IPS-15b (cell line): ENCODE data around the gene BMP8B.
"Not testable (repeated sequence)": the region's sequence is repeated elsewhere in the genome, so short reads cannot be mapped to it uniquely, and the experiment has no call there.

Experiments
- H3K27me3 ChIP-seq: one replicate; pipeline ENCODE4 v1.6.1; 2013; ENCODE audit warnings: low read length; ENCODE audit not compliant: control insufficient read depth, insufficient read depth
- H3K36me3 ChIP-seq: one replicate; pipeline ENCODE4 v1.6.1; 2013; ENCODE audit warnings: low read length; ENCODE audit not compliant: control insufficient read depth, insufficient read depth
- H3K4me1 ChIP-seq: one replicate; pipeline ENCODE4 v1.6.1; 2013; ENCODE audit warnings: mild to moderate bottlenecking, low read length; ENCODE audit not compliant: control insufficient read depth, insufficient read depth
- H3K4me3 ChIP-seq: one replicate; pipeline ENCODE4 v1.5.1; 2013; ENCODE audit warnings: low read depth, low read length
- H3K9ac ChIP-seq: one replicate; pipeline ENCODE4 v1.6.1; 2013; ENCODE audit warnings: low read depth, mild to moderate bottlenecking, low read length
- H3K9me3 ChIP-seq: one replicate; pipeline ENCODE4 v1.6.1; 2013; ENCODE audit warnings: mild to moderate bottlenecking, low read length; ENCODE audit not compliant: control insufficient read depth, insufficient read depth

Gene BMP8B

DNA sequence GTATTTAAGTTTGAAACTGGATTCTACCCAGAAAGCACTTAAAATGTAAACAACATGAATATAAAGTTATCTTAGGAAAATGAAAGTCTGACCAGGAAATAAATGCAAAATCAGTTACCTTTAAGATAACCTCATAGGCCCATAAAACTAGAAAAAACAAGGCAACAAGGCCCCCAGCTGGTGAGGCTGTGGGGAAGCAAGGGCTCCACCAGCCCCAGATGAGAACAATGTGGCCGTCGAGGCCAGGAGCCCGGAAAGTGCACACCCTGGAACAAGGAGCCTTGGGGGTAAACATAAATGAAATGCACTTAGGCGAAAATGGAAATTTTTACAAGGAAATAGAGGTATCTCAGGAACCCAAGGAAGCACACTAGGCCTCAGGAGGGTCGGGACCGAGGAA, 37.9 kb upstream of the BMP8B start:
- Histone ChIP-seq H3K27me3 (no peaks in the 10 kb centered on the region), H3K36me3 (no peaks in the 10 kb centered on the region), H3K4me1 (no peaks in the 10 kb centered on the region), H3K9ac (no peak overlapping the region), H3K9me3 (no peaks in the 10 kb centered on the region), H3K4me3 (no peak overlapping the region)

- no peaks in the 10 kb centered on the region for H3K36me3 ChIP-seq
- H3K4me3 ChIP-seq, result no peak overlapping the region
- H3K4me1 ChIP-seq, result no peaks in the 10 kb centered on the region
- no peaks in the 10 kb centered on the region for H3K27me3 ChIP-seq
- H3K9ac ChIP-seq, result no peak overlapping the region
- no peaks in the 10 kb centered on the region for H3K9me3 ChIP-seq
These were observed 36.8 kb upstream of the BMP8B start for GRCh38 chr1:39825432-39825941.

DNA sequence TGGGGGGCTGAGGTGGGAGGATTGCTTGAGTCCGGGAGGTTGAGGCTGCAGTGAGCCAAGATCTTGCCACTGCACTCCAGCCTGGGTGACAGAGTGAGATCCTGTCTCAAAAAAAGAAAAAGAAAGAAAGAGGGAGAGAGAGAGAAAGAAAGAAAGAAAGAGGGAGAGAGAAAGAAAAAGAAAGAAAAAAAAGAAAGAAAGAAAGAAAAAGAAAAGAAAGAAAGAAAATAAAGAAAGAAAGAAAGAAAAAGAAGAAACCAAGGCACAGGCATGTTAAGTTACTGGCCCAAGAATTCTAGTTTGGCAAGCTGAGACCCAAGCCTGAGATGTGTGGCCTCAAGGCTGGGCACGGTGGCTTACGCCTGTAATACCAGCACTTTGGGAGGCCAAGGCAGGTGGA, 34.8 kb upstream of the BMP8B start:
- not testable (repeated sequence) for H3K4me3 ChIP-seq, H3K9me3 ChIP-seq, H3K9ac ChIP-seq, H3K27me3 ChIP-seq, H3K36me3 ChIP-seq, H3K4me1 ChIP-seq

- H3K27me3 ChIP-seq, result peaks cover 2% of the 10 kb centered on the region
- no peaks in the 10 kb centered on the region for H3K36me3 ChIP-seq
- no peak overlapping the region for H3K9ac ChIP-seq
- H3K4me1 ChIP-seq, result no peaks in the 10 kb centered on the region
- no peak overlapping the region for H3K4me3 ChIP-seq
- H3K9me3 ChIP-seq, result no peaks in the 10 kb centered on the region
These were observed 33.5 kb upstream of the BMP8B start for GRCh38 chr1:39822146-39822545.

DNA sequence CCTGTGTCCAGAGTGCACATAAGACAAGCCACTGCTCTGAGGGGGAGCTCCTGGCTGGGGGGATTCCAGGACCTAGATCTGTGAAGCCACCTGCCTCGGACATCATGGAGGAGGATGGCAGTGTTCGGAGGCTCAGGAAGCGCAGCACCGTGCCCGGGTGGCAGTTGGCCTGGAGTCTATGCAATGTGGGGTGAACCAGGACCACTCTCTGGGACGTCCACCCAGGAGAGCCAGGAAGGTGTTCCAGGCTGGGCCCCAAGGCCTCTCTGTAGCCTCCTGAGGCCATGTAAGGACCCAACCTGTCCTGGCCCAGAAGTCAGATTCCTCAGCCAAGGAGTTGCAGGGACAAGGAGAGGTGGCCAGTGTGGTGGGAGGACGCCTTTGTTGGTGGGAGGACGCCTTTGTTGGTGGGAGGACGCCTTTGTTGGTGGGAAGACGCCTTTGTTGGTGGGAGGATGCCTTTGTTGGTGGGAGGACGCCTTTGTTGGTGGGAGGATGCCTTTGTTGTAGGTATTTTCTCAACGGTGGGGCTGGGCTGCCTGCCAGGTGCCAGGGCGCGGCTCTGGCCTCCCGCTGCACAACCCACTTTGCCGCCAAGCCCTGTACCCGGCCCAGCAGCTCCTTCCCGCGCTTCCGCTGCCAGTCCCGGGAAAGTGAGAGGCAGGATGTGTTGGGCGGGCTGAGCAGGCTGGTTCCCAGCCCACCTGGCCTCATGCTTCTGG, 30.6 kb upstream of the BMP8B start:
- peaks cover 5% of the 10 kb centered on the region for H3K27me3 ChIP-seq
- H3K36me3 ChIP-seq, result no peaks in the 10 kb centered on the region
- H3K4me3 ChIP-seq, result no peak overlapping the region
- no peaks in the 10 kb centered on the region for H3K4me1 ChIP-seq
- no peak overlapping the region for H3K9ac ChIP-seq
- no peaks in the 10 kb centered on the region for H3K9me3 ChIP-seq

DNA sequence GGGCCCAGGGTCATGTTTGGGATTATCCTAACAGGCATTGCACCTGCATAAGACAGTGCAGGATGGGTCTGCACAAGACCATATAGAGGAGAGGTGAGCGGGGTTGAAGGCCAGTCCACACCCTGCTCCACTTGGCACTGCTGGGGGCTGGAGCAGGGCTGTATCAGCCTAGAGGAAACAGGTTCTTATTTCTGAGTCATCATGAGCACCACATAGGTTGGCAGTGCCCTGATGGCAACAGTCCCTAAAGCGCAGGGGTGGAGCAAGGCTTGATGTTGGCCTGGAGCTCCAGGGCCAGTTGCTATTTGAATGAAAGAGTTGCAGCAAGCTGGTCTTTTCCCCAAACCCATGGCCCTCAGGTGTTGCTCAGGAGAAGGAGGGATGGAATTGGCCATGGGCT, 29.8 kb upstream of the BMP8B start:
- peaks cover 5% of the 10 kb centered on the region for H3K27me3 ChIP-seq
- no peaks in the 10 kb centered on the region for H3K4me1 ChIP-seq
- no peak overlapping the region for H3K4me3 ChIP-seq
- no peaks in the 10 kb centered on the region for H3K36me3 ChIP-seq
- H3K9me3 ChIP-seq, result no peaks in the 10 kb centered on the region
- H3K9ac ChIP-seq, result no peak overlapping the region

DNA sequence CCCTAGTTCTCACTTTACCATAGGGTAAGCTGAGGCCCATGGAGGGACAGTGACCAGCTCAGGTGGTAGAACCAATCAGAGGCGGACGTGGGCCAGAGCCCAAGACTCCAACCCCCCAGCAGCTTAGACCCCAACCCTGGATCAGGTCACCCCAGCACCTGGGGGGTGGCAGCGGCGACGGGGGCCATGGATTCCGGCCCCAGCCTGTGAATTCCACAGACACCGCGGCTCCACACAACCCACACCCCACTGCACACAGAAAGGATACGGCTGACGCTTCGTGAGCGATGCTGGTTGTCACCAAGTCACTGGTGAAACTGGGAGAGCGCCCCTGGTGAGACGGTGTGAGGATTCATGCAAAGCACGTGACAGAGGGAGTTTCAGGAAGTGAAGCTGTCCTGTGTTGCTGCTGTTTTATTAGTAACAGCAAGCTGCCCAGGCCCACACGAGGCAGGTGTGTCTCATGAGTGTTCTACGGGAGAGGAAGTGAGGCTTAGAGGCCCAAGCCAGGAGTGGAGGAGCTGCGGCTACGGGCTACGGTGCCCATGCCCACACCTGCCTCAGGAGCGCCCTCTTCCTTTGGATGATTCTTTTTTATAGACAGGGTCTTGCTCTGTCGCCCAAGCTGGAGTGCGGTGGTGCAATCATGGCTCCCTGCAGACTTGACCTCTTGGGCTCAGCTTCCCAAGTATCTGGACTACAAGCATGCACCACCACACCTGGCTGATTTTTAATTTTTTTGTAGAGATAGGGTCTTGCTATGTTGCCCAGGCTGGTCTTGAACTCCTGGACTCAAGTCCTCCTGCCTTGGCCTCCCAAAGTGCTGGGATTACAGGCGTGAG, 28.6 kb upstream of the BMP8B start:
- H3K4me3 ChIP-seq, H3K9ac ChIP-seq, H3K27me3 ChIP-seq, H3K9me3 ChIP-seq, H3K36me3 ChIP-seq, H3K4me1 ChIP-seq: not testable (repeated sequence)

- Histone ChIP-seq H3K9ac (no peak overlapping the region), H3K27me3 (peaks cover 5% of the 10 kb centered on the region), H3K4me1 (no peaks in the 10 kb centered on the region), H3K9me3 (no peaks in the 10 kb centered on the region), H3K4me3 (no peak overlapping the region), H3K36me3 (no peaks in the 10 kb centered on the region)
These were observed 27.9 kb upstream of the BMP8B start for GRCh38 chr1:39816415-39817090.

DNA sequence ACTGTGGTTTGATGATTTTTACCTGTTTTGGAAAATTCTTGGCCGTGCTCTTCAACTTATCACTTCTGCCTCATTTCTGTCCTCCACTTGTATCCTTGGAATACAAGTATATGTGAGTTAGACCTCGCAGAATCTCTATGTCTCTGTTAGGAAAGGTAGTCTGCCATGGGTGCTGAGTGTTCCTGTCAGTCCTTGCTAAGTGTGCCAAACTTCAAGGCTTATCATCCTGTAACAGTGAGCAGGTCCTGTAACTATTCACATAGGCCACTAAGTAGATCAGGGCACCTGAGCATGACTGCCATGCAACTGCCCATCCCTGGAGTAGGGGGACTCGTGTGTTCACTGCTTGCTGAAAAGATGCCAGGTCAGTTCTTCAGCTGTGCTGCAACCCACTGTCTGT, 24.2 kb upstream of the BMP8B start:
- H3K9ac ChIP-seq, result no peak overlapping the region
- H3K4me3 ChIP-seq, result no peak overlapping the region
- H3K9me3 ChIP-seq, result no peaks in the 10 kb centered on the region
- H3K4me1 ChIP-seq, result no peaks in the 10 kb centered on the region
- no peaks in the 10 kb centered on the region for H3K36me3 ChIP-seq
- peaks cover 5% of the 10 kb centered on the region for H3K27me3 ChIP-seq

DNA sequence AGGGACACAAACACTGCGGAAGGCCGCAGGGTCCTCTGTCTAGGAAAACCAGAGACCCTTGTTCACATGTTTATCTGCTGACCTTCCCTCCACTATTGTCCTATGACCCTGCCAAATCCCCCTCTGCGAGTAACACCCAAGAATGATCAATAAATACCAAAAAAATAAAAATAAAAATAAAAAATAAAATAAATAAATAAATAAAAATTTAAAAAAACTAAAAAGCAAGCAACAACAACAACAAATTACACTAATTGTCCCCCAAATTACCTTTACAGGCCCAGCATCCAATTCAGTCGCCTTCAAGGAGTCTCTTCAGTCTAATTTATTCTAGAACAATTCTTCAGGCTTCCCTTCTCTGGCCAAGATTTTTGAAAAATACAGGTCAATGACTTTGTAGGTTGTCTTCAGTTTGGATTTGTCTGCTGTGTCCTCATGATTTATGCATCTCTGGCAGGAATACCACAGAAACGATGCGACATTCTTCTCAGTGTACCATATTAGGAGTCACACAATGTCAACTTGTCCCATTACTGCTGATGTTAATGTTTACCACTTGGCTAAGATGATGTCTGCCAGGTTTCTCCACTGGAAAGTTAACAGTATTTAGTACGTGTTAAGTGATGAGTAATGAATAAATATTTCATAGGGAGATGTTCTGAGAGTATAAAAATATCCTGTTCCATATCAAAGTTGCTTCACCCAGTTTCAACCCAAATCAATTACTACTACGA, 20.3 kb upstream of the BMP8B start:
- Histone ChIP-seq H3K36me3 (no peaks in the 10 kb centered on the region), H3K4me3 (no peak overlapping the region), H3K9me3 (no peaks in the 10 kb centered on the region), H3K27me3 (no peaks in the 10 kb centered on the region), H3K4me1 (no peaks in the 10 kb centered on the region), H3K9ac (no peak overlapping the region)

DNA sequence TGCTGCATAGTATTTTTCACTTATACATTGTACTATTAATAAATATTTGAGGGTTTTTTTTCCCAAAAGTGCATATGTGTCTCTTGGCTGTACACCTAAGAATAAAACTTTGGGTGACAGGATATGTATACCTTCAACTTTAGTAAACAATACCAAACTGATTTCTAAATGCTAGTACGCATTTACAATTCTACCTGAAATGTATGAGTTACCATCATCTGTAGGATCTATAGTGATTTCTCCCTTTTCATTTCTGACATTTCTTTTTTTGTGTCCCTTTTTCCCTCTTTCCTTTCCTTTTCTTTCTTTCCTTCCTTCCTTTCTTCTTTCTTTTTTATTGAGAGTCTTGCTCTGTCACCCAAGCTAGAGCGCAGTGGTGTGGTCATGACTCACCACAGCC, 16.7 kb upstream of the BMP8B start:
- Histone ChIP-seq H3K4me1 (peaks cover 4% of the 10 kb centered on the region), H3K9me3 (no peaks in the 10 kb centered on the region), H3K36me3 (no peaks in the 10 kb centered on the region), H3K4me3 (no peak overlapping the region), H3K27me3 (no peaks in the 10 kb centered on the region), H3K9ac (no peak overlapping the region)
